A549 (cell line): ENCODE measurements around the gene OSCAR. TPM values are rescaled to one million over a fixed set of nuclear protein-coding genes. Genes with fewer than 3 reads are reported as not detected.

Experiments used
- ATAC-seq, 2 experiments: fragments of 200-7000 bp in 1 of 2; fragments of >200 bp in 1 of 2; cut with Nextera tagmentation in 1 of 2; cut with Tn5 transposase in 1 of 2; 3 replicates each; pipeline versions ENCODE4 v1.8.0 to v1.9.1; 2018 to 2020; ENCODE audit warnings: mild to moderate bottlenecking in 1 of 2, moderate library complexity in 1 of 2
- CTCF ChIA-PET: fragments of 300-600 bp; sonication (Branson Sonifier 250); formaldehyde crosslinking; extraction: SDS; loops from one replicate; lab custom pipeline; 2021; ENCODE audit warnings: antibody characterized with exemption, inconsistent platforms; lab: Yijun Ruan, JAX
- POLR2A ChIA-PET: fragments of 350-600 bp; formaldehyde crosslinking; extraction: SDS; loops from one replicate; lab custom pipeline; 2021; ENCODE audit warnings: antibody characterized with exemption, inconsistent platforms; lab: Yijun Ruan, JAX
- DNase-seq, 2 experiments: peaks; one replicate each; pipeline versions ENCODE4 v3.0.0 to v3.0.0-alpha.2; 2011 to 2016; ENCODE audit warnings: low read depth in 1 of 2, low spot score in 1 of 2
- FAIRE-seq: peaks from 2 replicates; lab custom pipeline; 2011; peaks lifted over from hg19 to GRCh38; lab: Jason Lieb, UNC
- H3K27ac ChIP-seq, 2 experiments: fragments of >200 bp; sonication (Bioruptor Twin); formaldehyde crosslinking; 3 replicates each; pipeline ENCODE4 v1.5.1; 2016 to 2017
- H3K4me1 ChIP-seq: fragments of >200 bp; sonication (Bioruptor Twin); formaldehyde crosslinking; 3 replicates; pipeline ENCODE4 v1.6.1; 2016
- H3K4me2 ChIP-seq: fragments of >200 bp; sonication (Bioruptor Twin); formaldehyde crosslinking; 3 replicates; pipeline ENCODE4 v1.6.1; 2016
- H3K4me3 ChIP-seq: fragments of >200 bp; sonication (Bioruptor Twin); formaldehyde crosslinking; 3 replicates; pipeline ENCODE4 v1.5.1; 2016
- H3K9me3 ChIP-seq: fragments of >200 bp; sonication (Bioruptor Twin); formaldehyde crosslinking; 3 replicates; pipeline ENCODE4 v1.6.1; 2016
- CBX8 ChIP-seq: fragments of 200-600 bp; sonication (generic); IDR thresholded peaks from 2 replicates; pipeline ENCODE4 v1.6.1; 2016
- CEBPB ChIP-seq, 2 experiments: fragments of >200 bp in 1 of 2; sonication (Bioruptor Twin) in 1 of 2; formaldehyde crosslinking in 1 of 2; IDR thresholded peaks; 2 replicates each; pipeline ENCODE4 v1.6.1; 2012 to 2016
- CHD4 ChIP-seq: fragments of 200-600 bp; sonication (generic); IDR thresholded peaks from 2 replicates; pipeline ENCODE4 v1.6.1; 2016; ENCODE audit warnings: antibody characterized with exemption, mild to moderate bottlenecking, borderline replicate concordance
- CTCF ChIP-seq: fragments of >200 bp; sonication (Bioruptor Twin); formaldehyde crosslinking; IDR thresholded peaks from 3 replicates; pipeline ENCODE4 v1.5.1; 2016
- E2F6 ChIP-seq: IDR thresholded peaks from 2 replicates; pipeline ENCODE4 v1.6.1; 2012; ENCODE audit warnings: low read depth, borderline replicate concordance
- EHF ChIP-seq: fragments of 250-450 bp; sonication (Bioruptor Pico); IDR thresholded peaks from 2 replicates; pipeline ENCODE4 v1.5.0; 2020; ENCODE audit warnings: mild to moderate bottlenecking
- EHMT2 ChIP-seq: fragments of 200-600 bp; sonication (generic); IDR thresholded peaks from 2 replicates; pipeline ENCODE4 v1.6.1; 2016; ENCODE audit warnings: antibody characterized with exemption, low read depth, mild to moderate bottlenecking, moderate library complexity
- ELK1 ChIP-seq: fragments of 150-350 bp; IDR thresholded peaks from 2 replicates; pipeline ENCODE4 v1.6.1; 2014; ENCODE audit warnings: low read depth, mild to moderate bottlenecking, low read length
- ESRRA ChIP-seq: fragments of 150-350 bp; IDR thresholded peaks from 2 replicates; pipeline ENCODE4 v1.6.1; 2014; ENCODE audit warnings: mild to moderate bottlenecking, low read length, borderline replicate concordance
- FOSL2 ChIP-seq, 2 experiments: fragments of 450-650 bp in 1 of 2; fragments of >200 bp in 1 of 2; sonication (Bioruptor Twin) in 1 of 2; formaldehyde crosslinking; IDR thresholded peaks; 2 replicates each; pipeline versions ENCODE4 v1.5.0 to v1.6.1; 2016 to 2020; ENCODE audit warnings: mild to moderate bottlenecking in 1 of 2, moderate library complexity in 1 of 2
- GATA3 ChIP-seq: IDR thresholded peaks from 2 replicates; pipeline ENCODE4 v1.6.1; 2012; ENCODE audit warnings: borderline replicate concordance
- HDAC2 ChIP-seq: fragments of 200-600 bp; sonication (generic); IDR thresholded peaks from 2 replicates; pipeline ENCODE4 v1.6.1; 2016
- HES2 ChIP-seq: fragments of >200 bp; sonication (Bioruptor Twin); formaldehyde crosslinking; IDR thresholded peaks from 2 replicates; pipeline ENCODE4 v1.6.1; 2016
- HMGXB4 ChIP-seq: fragments of 250-450 bp; sonication (Bioruptor Pico); IDR thresholded peaks from 2 replicates; pipeline ENCODE4 v1.5.0; 2021; ENCODE audit warnings: mild to moderate bottlenecking, moderate library complexity, borderline replicate concordance
- HOXB5 ChIP-seq: fragments of 250-450 bp; sonication (Bioruptor Pico); IDR thresholded peaks from 2 replicates; pipeline ENCODE4 v1.5.0; 2020; ENCODE audit warnings: mild to moderate bottlenecking, moderate library complexity
- JUN ChIP-seq, 2 experiments: fragments of >200 bp; sonication (Bioruptor Twin); formaldehyde crosslinking; IDR thresholded peaks; 2 replicates in 1 of 2; 3 replicates in 1 of 2; pipeline ENCODE4 v1.6.1; 2016 to 2017
- JUNB ChIP-seq: fragments of >200 bp; sonication (Bioruptor Twin); formaldehyde crosslinking; IDR thresholded peaks from 2 replicates; pipeline ENCODE4 v1.6.1; 2016
- KDM1A ChIP-seq: fragments of 200-600 bp; sonication (generic); IDR thresholded peaks from 2 replicates; pipeline ENCODE4 v1.6.1; 2016; ENCODE audit warnings: low read depth, mild to moderate bottlenecking
- MAFK ChIP-seq: fragments of 450-650 bp; IDR thresholded peaks from 2 replicates; pipeline ENCODE4 v1.6.1; 2014; ENCODE audit not compliant: partially characterized antibody
- MAZ ChIP-seq: fragments of 150-350 bp; IDR thresholded peaks from 2 replicates; pipeline ENCODE4 v1.6.1; 2014; ENCODE audit warnings: antibody characterized with exemption, low read depth, low read length, borderline replicate concordance
- NPAS2 ChIP-seq: fragments of 250-450 bp; sonication (Bioruptor Pico); IDR thresholded peaks from 2 replicates; pipeline ENCODE4 v1.8.0; 2022; ENCODE audit warnings: mild to moderate bottlenecking, moderate library complexity, borderline replicate concordance
- NR3C1 ChIP-seq: fragments of >200 bp; sonication (Bioruptor Twin); formaldehyde crosslinking; IDR thresholded peaks from 3 replicates; pipeline ENCODE4 v1.6.1; 2017
- RAD21 ChIP-seq, 2 experiments: fragments of >200 bp in 1 of 2; sonication (Bioruptor Twin) in 1 of 2; formaldehyde crosslinking in 1 of 2; IDR thresholded peaks in 1 of 2; conservative IDR thresholded peaks in 1 of 2; 2 replicates in 1 of 2; 3 replicates in 1 of 2; pipeline ENCODE4 v1.6.1; 2012 to 2018; ENCODE audit warnings: inconsistent platforms in 1 of 2
- RCOR1 ChIP-seq: fragments of 150-350 bp; IDR thresholded peaks from 2 replicates; pipeline ENCODE4 v1.6.1; 2014; ENCODE audit warnings: antibody characterized with exemption, low read length, low read depth
- RNF2 ChIP-seq: fragments of 200-600 bp; sonication (generic); IDR thresholded peaks from 2 replicates; pipeline ENCODE4 v1.6.1; 2016; ENCODE audit warnings: low read depth, mild to moderate bottlenecking, antibody characterized with exemption, moderate library complexity, borderline replicate concordance
- SMC3 ChIP-seq: fragments of >200 bp; sonication (Bioruptor Twin); formaldehyde crosslinking; IDR thresholded peaks from 3 replicates; pipeline ENCODE4 v1.6.1; 2018; ENCODE audit warnings: inconsistent platforms
- USF2 ChIP-seq: fragments of 450-650 bp; IDR thresholded peaks from 2 replicates; pipeline ENCODE4 v1.6.1; 2014; ENCODE audit warnings: antibody characterized with exemption
- ZC3H11A ChIP-seq: fragments of 450-650 bp; IDR thresholded peaks from 2 replicates; pipeline ENCODE4 v1.6.1; 2014; ENCODE audit warnings: antibody characterized with exemption, mild to moderate bottlenecking
- WGBS: methylation state at CpG from one replicate; pipeline ENCODE4 v1.1.6; 2017; ENCODE audit errors: missing lambda C conversion rate; 5-methylcytosine and 5-hydroxymethylcytosine counted together
- polyA plus RNA-seq, 4 experiments: library from polyadenylated mRNA; depleted of rRNA in 3 of 4; stranded (reverse); fragments of >200 nt; fragmentation: RNase III in 1 of 4; extraction: RNeasy Plus Mini Kit Qiagen cat#74134 plus additional on column Dnase treatment in 1 of 4; gene quantifications; 2 replicates in 3 of 4; 3 replicates in 1 of 4; pipeline ENCODE4 v1.2.3, GENCODE V29; 2011 to 2017

The OSCAR gene
- polyA plus RNA-seq, 2 of the 4 experiments (the other 2 are of a cell fraction): 0.26 to 0.28 TPM

GRCh38 chr19:54121259-54121658, 20.7 kb upstream of the OSCAR start:
- Histone ChIP-seq H3K4me2 (no peak overlapping the region), H3K9me3 (no peaks in the 10 kb centered on the region), H3K27ac (no peak overlapping the region), H3K4me3 (no peak overlapping the region), H3K4me1 (peaks cover 7% of the 10 kb centered on the region; the same call in 2 of the 3 replicates)
- 91% methylated on average over 9 of the region's 10 CpGs for WGBS
- DNase-seq (no peak), FAIRE-seq (no peak), ATAC-seq (no peak)
- TF ChIP-seq HMGXB4 (CRISPR knock-in tag): no peak
- no peak for TF ChIP-seq CBX8
- TF ChIP-seq MAFK: peak; percentile 93
- CTCF ChIA-PET: interaction anchor here (0.5 to 1.6 kb wide), 5 partner anchors 16 to 1439 kb away, joined by 3 to 4 read pairs (median 3); no protein-coding TSS in a partner anchor
- POLR2A ChIA-PET: interaction anchor here (0.6 to 1.1 kb wide), 2 partner anchors 16 to 18 kb away, joined by 3 to 4 read pairs; partner anchors contain the start of gene CNOT3

- FAIRE-seq: peak; percentile 98
- ChIA-PET POLR2A (interaction anchor here (0.6 to 2.7 kb wide), 18 partner anchors 9 to 333 kb away, joined by 3 to 51 read pairs (median 4); partner anchors contain the start of genes CNOT3, LENG1, LENG8 and MBOAT7), CTCF (interaction anchor here (0.7 to 1.2 kb wide), 4 partner anchors 18 to 53 kb away, joined by 3 to 4 read pairs (median 3); no protein-coding TSS in a partner anchor)
- ATAC-seq: peak; percentile 96 to 98
- peak; percentile 99 for DNase-seq
- Histone ChIP-seq H3K4me1 (peaks cover 14% of the 10 kb centered on the region; the same call in 2 of the 3 replicates), H3K4me2 (peak within 1 kb of the TSS; percentile 85), H3K9me3 (no peaks in the 10 kb centered on the region), H3K4me3 (peak within 1 kb of the TSS; percentile 95), H3K27ac (peak within 1 kb of the TSS; percentile 84 to 93)
- 2% methylated on average over 60 of the region's 60 CpGs for WGBS
- TF ChIP-seq CBX8 (no peak), EHMT2 (no peak), KDM1A (no peak), HES2 (no peak), ESRRA (no peak), RCOR1 (no peak), RAD21 (conservative IDR thresholded peaks at IDR 0.05 in 1 of 2, IDR thresholded peaks at IDR 0.05 in 1 of 2) (no peak), NR3C1 (no peak), GATA3 (peak; percentile 56), SMC3 (no peak), HDAC2 (peak; percentile 77; the same call in 1 of the 2 replicates), FOSL2 (IDR thresholded peaks at IDR 0.05) (no peak), FOSL2 (CRISPR knock-in tag; IDR thresholded peaks at IDR 0.05) (no peak; the same call in 1 of the 2 replicates), NPAS2 (CRISPR knock-in tag) (no peak), USF2 (no peak), MAZ (no peak; the same call in 1 of the 2 replicates), ELK1 (no peak), JUNB (no peak), RNF2 (no peak), CHD4 (no peak), ZC3H11A (no peak), CEBPB (IDR thresholded peaks at IDR 0.05) (0 out of 4 replicates have a peak, but pooled peaks of 1 of the 2 experiments have one; percentile 21), E2F6 (peak; percentile 49; the same call in 1 of the 2 replicates), JUN (IDR thresholded peaks at IDR 0.05) (peak; percentile 95 to 96), MAFK (no peak), HOXB5 (CRISPR knock-in tag) (0 out of 2 replicates have a peak, but pooled peaks have one; percentile 26), EHF (CRISPR knock-in tag) (0 out of 2 replicates have a peak, but pooled peaks have one; percentile 9), CTCF (no peak)
Observed at GRCh38 chr19:54115109-54116063, 14.8 kb upstream of the OSCAR start, which contains the start of the genes PRPF31 and TFPT. PRPF31 (plus strand) TSS chr19:54115754; CDS start chr19:54118279, 2,525 bp downstream. TFPT (minus strand) TSS chr19:54115657; CDS start chr19:54115269, 388 bp downstream.
